Effector CD8-positive, alpha-beta T cell (primary cell): ENCODE measurements around the gene GAS5.

Experiments
- DNase-seq: peaks from one replicate; lab custom pipeline; 2025; lab: John Stamatoyannopoulos, UW

The GAS5 gene

GRCh38 chr1:173824315-173825081 is 43.3 kb downstream of the GAS5 start, which contains the start of the genes CENPL and DARS2:
TSS of gene CENPL (minus strand) at chr1:173824883. CDS start at chr1:173811299, 13,584 bp downstream.
TSS of gene DARS2 (plus strand) at chr1:173824673. CDS start at chr1:173825230, 557 bp downstream.
- peak; percentile 85 for DNase-seq

GRCh38 chr1:173823781-173824314 is 43.9 kb downstream of the GAS5 start:
- DNase-seq, result no peak

DNA sequence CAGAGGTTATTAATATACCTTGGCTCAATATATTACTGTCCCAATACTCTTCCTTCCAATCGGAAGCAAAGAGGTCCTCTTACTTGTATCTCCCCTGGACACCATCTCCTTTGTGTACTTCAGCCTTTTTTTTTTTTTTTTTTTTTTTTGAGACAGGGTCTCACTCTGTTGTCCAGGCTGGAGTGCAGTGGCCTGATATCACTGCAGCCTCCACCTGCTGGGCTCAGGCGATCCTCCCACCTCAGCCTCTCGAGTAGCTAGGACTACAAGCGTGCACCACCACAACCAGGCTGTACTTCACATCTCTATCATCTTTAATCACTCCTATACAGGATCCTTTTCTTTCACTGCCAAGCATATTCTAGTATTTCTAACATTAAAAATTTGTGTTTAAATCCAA is 46.1 kb downstream of the GAS5 start:
- no peak for DNase-seq

- no peak for DNase-seq
These were observed 49.3 kb downstream of the GAS5 start for GRCh38 chr1:173818459-173818858.
